ENCODE measurements around the gene TARM1.
"Not testable (repeated sequence)": the region's sequence is repeated elsewhere in the genome, so short reads cannot be mapped to it uniquely, and the experiment has no call there.

Gene TARM1

DNA sequence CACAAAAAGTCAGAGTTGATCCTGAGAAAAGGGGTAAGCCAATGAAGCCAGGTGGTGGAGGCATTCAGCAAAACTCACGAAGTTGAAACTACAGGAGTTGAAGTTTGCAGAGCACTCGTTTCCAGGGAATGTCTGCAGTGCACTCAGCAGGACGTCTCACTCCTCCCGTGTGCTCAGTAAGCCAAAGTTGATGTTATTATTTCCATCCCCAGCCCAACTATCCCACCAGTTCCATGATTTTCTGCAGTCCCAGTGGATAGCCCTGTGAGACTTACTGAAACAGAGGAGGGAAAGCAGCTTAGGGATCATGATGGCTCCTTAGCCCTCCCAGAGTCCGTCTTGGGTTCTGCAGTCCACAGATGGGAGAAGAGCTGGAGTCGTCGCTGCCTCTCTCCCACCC lies at the start of gene TARM1:
TARM1 (minus strand) TSS at position 334 of the 400 bp plus-strand sequence; CDS start at position 309, 25 bp downstream.
- no peak for DNase-seq

DNA sequence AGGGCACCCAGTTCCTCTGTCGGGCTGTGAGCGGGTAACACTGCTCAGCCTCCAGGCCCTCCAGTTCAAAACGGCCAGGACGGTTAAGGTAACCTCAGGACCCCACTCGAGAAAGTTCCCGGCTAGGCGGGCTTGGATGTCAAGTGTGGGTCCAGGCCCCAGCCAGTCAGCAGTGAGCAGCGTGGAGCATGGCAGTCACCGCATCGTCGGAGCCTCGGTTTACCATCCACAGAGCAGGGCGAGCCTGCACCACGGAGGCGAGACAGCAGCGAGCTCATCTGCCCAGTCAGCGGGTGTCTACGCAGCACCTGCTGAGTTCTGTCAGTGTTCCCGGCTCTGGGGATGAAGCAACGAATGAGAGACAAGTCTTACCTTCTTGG lies 48.4 kb upstream of the TARM1 start:
- no peak for DNase-seq

DNA sequence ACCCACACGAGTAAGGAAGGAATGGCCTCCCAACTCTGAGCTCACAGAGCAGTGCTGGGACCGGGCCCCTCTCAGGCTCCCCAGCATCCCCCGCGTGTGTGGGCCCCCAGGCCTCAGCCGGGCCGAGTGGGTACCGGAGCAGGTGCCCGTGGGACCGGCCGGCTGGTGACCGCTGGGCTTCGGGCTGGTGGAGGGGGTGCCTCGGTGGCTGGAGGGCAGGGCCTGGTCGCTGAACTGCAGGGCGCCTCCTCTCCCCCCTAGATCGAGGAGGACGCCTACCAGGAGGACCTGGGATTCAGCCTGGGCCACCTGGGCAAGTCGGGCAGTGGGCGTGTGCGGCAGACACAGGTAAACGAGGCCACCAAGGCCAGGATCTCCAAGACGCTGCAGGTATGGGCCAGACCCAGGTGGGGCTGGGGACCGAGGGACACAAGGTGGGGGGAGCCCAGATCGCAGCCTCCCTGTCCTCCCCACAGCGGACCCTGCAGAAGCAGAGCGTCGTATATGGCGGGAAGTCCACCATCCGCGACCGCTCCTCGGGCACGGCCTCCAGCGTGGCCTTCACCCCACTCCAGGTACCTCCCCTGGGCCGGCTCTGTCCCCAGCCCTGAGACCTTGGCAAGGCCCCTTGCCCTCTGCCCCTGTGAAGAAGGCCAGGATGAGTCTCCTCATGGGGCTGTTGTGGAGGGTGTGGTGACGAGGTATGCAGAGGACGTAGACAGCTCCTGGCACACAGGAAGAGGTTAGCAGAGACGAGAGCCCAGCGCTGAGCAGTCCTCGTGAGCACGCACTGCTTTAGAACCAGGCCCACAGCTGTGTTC lies 47.8 kb upstream of the TARM1 start:
- DNase-seq: no peak

DNA sequence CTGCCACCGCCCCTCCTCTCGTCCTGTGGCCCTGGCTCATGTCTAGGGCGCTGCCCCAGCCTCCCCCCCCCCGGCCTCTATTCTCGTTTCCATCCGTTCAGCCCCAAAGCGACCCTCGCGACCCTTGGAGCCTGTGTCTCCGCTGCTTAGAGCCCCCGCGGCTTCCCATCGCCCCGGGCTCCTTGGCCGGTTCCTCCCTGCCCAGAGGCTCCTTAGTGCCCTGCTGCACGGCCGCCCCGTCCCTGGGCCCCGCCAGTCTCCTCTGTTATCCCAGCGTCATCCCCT lies 47.2 kb upstream of the TARM1 start:
- no peak for DNase-seq

DNA sequence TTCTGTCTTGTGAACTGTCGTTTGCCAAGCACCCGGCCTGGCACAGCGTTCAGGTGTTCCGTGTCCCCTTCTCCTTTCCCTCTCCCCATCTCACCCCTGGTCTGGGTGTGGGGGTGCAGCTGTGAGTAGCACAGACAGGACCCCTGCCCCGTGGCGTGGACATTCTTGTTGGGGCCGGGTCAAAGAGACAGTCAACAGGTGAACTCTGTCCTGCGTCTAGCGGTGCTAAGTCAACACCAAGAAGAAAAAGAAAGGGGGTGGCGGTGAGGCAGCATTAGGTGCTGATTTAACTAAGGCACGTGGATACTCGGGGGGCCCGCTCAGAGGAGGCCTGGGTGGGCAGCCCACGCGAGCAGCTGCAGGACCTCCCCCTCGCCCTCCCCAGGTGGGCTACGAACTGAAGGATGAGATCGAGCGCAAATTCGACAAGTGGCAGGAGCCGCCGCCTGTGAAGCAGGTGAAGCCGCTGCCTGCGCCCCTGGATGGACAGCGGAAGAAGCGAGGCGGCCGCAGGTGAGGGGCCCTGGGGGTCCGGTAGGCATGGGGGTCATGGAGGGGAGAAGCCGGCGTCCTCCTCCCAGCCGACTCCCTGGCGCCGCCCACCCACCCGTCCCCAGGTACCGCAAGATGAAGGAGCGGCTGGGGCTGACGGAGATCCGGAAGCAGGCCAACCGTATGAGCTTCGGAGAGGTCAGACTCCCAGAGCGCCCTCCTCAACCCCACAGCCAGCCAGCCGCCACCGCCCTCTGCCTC lies 46.7 kb upstream of the TARM1 start:
- DNase-seq: no peak

DNA sequence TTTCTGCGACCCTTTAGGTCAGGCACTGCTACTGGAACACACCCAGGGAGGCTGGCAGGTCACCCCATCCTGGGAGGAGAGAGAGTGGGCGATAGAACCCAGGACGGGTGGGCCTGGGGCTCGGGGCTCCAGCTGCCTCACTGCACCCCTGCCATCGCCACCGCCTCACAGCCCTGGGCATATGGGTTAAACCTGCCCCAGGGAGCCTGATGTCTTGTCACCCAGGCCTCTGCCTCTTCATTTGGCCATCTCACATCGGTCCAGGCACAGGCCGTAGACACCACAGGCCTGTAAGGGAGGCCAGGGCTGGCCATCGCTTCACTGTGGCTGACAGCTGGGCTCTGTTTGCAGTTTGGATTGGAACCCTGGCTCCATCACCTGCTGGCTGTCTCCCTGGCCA lies 44.5 kb upstream of the TARM1 start:
- no peak for DNase-seq

DNA sequence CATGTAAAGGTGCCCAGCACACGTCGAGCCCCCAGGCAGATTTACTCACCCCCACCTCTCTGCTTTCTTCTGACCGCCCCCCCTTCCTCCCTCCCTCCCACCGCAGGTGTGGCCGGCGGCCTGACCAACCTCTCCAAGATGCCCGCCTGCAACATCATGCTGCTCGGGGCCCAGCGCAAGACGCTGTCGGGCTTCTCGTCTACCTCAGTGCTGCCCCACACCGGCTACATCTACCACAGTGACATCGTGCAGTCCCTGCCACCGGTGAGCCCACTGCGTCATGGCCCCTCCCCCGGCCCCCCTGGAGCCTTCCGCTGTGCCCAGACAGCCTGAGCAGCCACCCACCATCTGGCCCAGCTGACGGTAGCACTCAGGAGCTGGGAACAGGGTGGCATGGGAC lies 43.2 kb upstream of the TARM1 start:
- DNase-seq: no peak

DNA sequence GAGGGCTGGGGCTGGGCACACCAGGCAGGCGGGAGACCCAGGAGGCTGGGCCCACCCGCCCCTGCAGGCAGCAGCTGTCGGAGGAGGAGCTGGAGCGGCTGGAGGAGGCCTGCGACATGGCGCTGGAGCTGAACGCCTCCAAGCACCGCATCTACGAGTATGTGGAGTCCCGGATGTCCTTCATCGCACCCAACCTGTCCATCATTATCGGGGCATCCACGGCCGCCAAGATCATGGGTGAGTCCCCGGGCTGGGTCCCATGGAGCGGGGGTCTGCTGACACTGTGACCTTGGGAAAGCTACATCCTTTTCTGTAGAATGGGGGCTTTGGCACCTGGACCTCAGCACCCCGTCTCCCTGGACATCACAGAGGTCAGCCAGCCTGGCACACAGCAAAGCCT lies 42.5 kb upstream of the TARM1 start:
- DNase-seq: no peak

DNA sequence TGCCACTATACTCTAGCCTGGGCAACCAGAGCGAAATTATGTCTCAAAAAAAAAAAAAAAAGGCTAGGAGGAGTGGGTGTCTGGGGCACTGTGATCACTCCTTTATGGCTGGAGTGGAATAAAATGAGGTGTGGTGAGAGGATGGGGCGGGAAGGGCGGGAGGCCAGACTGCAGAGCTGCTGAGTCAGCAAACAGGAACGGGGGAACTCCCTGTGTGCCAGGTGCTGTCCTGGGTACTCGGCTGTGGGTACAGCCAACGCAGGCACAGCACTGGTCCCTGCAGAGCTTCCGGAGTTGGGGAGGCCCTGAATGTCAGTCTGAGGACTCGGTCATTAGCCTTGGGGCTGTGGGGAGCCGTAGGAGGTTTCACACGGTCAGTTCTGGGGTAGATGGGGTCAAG lies 40.1 kb upstream of the TARM1 start:
- no peak for DNase-seq

DNA sequence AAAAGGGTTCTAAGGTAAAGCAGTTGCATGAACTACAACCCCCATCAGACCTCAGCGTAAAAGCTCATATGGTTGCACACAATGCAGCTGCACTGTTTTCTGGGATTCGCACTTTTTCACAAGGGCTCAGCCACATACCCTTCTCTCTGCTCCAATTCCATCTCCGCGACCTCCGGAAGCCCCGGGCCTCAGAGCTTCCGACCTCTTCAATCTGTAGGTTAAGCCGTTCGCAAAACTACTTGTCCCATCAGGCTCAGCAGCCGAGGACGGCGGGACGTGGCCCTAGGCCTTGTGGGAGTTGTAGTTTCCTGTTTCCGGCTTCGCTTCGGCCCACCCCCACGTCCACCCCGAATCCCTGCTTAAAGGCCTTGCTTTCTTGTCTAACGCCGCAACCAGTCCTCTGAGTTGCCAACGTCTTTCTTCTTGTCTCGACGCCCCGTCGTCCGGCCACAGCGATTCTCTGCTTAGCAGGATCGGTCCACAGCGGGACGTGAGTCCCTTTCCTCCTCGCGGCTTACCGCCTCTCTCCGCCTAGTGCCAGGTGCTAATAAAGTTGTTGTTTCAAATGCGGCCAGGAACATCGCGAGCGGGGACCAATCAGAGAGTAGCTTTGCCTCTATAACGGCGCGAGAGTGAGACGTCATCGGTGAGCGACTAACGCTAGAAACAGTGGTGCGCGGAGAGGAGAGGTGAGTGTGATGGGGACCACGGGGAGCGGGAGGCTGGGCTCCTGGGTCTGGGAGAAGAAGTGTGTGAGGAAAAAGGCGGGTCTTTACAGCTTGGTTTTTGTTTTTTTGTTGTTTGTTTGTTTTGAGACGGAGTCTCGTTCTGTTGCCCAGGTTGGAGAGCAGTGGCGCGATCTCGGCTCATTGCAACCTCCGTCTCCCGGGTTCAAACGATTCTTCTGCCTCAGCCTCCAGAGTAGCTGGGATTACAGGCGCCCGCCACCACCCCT lies 34.2 kb upstream of the TARM1 start, which contains the start of the genes PRPF31 and TFPT:
PRPF31 (plus strand) TSS at position 646 of the 955 bp plus-strand sequence. CDS start 2,525 bp downstream, outside the sequence.
TFPT (minus strand) TSS at position 549 of the 955 bp plus-strand sequence; CDS start at position 161, 388 bp downstream.
- DNase-seq: peak; percentile 93

DNA sequence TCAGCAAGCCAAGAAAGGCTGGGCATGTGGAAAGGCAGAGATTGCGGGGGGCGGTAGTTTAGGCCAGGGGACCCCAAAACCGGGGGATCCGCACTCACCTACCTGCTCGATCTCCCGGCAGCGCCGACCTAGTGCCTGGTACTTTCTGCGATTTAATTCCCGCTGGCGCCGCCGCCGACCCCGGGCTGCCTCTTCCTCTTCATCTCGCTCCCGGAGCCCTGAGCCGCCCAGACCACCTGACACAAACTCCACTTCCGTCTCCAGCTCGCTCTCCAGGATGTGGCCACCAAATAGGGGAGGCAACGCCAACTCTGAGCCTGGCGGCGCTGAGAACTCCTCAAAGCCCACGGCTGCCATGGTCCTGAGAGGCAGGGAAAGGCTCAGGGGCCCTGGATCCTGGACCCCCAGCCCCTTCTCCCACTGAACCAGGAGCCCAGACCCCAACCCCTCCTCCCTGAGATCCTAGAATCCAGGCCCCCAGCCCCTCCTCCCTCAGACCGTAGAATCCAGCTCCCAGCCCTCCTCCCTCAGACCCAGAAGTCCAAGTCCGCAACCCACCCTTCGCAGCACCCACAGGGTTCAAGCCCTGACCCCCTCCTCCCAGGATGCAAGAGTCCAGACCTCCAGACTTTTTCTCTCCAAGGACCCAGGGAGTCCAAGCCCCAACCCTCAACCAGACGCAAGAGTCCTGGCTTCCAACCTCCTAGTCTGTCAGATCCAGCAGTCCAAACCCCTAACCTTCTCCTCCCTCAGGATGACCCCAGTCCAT lies 33.4 kb upstream of the TARM1 start:
- no peak for DNase-seq

DNA sequence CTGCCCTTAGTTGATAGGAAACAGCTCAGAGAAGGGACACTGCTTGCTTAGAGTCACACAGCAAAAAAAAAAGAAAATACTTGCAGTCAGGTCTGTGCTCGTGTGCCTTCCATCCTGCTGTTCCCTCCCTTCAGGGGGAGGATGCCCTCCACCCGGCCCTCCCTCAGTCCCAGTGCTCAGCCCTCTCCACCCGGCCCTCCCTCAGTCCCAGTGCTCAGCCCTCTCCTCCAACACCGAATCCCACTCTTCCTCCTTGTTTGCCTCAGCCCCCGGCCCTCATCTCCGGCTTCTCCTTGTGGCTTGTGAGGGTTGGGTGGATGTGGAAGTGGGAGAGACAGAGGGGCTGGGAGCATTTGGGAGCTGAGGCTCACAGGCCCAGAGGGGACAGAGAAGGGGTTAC lies 28.5 kb upstream of the TARM1 start:
- no peak for DNase-seq

DNA sequence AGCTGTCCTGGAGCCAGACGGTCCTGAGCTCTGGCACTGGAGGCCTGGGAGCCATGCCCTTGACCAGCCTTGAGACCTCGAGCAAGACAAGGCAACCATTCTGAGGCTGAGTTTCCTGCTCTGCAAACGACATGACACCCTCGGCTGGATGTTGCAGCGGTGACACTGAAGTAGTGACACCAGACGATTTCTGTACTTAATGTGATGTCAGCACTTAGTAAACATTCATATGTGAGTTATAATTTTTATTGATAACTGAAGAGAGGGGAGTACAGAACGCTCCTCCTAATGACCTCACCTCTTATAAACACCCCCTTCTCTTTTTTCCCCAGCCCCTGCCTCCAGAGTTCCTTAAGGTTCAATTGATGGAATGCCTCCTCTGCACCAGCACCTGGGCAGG lies 27.3 kb upstream of the TARM1 start:
- no peak for DNase-seq

DNA sequence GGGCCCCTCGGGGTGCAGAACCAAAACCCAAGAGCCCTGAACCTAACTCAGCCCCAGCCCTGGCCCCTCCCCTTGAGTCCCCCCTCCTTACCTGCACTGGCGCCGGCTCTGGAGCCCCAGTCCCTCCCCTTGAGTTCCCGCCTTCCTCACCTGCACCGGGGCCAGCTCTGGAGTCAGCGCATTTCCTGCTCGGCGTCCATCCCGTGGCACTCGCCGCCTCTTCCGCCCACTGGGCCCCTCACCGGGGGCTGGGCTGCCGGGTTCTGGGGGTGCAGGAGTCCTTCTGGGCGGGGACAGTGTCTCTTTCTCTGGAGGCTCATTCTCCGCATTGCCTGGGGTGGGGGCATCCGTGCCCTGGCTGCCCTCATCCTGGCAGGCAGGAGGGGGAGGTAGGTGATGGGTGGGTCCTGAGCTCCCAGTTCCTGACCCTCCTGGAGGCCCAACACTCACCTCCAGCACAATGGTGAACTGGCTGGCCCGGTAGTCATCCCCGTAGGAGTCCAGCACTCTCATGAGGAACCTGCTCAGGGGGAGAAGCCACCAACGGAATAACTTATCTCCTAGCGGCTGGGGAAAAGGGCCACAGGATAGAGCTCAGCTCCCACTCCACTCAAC lies 26.8 kb upstream of the TARM1 start:
- DNase-seq: no peak

DNA sequence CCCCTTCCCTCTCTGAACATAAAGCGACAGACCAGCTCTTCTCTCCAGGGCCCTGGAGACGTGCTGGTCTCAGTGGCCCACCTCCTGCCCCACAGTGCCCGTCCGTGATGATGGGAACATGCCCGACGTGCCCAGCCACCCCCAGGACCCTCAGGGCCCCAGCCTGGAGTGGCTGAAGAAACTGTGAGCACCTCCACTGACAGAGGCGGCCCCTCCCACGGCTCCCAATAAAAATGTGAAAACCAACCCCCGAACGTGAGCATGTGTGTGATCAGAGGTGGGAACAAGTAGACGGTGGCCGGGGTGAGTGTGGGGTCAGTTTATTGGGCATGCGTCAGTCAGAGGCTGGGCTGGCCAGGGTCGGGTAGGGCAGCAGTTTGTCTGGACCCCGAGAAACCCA lies 25.6 kb upstream of the TARM1 start:
- no peak for DNase-seq

DNA sequence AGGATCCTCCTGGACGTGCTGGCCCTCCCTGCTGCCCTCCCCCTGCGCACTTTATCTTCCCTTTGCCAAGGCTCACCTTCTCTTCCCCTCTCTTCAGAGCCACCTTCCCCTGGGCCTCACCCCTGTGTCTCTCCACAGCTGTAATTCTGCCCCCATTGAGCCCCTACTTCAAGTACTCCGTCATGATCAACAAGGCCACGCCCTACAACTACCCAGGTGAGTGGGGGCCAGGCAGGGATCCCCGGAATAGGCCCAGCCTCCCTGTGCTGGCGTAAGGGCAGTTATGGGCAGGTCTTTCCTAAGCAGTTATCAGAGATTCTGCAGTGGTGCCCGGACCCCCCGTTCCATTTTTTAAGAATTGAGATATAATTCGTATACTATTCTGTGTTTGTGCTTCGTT lies 24.6 kb upstream of the TARM1 start:
- DNase-seq: no peak

DNA sequence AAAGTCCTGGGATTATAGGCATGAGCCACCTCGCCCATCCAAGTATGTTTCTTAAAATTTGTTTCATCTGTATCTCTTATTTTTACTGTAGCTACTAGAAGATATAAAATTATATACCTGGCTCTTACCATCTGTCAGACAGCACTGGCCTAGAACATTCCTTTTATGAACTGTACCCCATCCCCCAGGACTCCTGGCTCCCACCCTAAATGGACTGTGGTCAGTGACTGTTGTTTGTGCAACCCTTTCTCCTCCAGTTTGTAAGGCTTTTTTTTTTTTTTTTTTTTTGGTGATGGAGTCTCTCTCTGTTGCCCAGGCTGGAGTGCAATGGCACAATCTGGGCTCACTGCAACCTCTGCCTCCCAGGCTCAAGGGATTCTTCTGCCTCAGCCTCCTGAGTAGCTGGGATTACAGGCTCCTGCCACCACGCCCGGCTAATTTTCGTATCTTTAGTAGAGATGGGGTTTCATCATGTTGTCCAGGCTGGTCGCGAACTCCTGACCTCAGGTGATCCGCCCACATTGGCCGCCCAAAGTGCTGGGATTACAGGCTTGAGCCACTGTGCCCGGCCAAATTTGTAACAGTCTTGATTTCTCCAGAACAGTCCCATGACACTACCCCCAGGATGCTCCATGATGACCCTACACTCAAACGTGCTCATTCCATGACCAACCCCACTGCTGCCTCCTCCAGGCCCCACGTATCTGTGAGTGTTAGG lies 24.0 kb upstream of the TARM1 start:
- DNase-seq: no peak

DNA sequence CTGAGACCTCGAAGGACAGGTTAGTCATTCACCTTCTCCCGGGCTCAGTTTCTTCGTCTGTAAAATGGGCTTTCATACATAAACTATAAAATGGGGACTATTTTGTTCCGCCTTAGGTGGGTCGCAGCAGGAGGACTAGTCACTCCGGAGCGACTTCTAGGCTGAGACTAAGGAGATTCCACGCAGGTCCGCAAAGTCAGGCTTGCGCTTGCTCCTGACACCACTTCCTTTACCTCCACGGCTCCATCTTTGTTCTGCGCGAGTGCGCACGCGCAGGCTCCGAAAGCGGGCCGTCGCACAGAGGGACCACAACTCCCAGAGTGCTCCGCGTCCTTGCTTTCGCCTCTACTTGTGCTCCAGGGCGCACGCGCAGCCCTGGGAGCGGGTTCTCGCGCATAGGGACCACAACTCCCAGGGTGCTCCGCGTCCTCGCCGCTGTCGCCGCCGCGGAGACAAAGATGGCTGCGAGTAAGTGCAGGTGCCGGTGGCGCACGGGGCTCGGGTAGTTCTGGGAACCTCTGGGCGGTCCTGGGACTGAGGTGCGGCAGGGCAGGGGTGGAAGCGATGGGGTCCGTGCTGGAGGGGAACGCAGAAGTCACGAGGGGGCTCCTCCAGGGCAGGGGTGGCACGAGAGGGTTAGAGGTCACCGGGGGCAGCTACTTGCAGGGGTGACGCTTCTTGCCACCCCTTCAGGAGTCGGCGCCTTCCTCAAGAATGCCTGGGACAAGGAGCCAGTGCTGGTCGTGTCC lies 21.4 kb upstream of the TARM1 start, which contains the start of gene NDUFA3:
NDUFA3 (plus strand) TSS at position 435 of the 749 bp plus-strand sequence; CDS start at position 459, 24 bp downstream.
- DNase-seq: peak; percentile 100

DNA sequence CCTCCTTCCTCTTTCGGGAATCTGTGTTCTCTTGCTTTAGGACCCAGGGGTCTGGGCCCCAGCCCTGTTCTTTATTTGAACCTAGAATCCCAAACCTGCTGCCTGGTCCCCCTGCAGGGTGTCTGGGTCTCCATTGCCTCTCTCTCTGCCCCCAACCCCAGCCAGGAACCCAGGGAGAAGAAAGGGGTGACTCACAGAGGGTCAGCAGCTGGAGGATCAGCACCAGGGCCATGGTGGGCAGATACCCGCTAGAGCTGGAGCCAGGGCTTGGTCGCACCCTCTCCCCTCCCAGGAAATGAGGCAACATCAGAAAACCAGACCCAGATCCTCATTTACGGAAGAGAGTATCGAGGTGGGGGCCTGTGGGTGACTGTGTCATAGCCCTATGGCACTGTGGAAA lies 19.4 kb upstream of the TARM1 start, which contains the start of gene OSCAR:
OSCAR (minus strand) TSS at position 243 of the 400 bp plus-strand sequence; CDS start at position 232, 11 bp downstream.
- peak; percentile 59 for DNase-seq

DNA sequence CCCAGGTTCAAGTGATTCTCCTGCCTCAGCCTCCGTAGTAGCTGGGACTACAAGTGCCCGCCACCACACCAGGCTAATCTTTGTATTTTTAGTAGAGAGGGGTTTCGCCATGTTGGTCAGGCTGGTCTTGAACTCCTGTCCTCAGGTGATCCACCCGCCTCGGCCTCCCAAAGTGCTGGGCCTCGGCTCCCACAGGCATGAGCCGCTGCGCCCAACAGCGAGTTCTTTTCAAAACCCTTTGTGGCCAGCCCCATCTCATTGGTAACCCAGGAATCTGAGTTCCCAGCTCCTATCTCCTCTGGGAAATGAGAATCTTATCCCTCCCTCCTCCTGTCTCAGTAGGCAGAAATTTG lies 18.7 kb upstream of the TARM1 start:
- DNase-seq: not testable (repeated sequence)
